Activated naive CD4-positive, alpha-beta T cell treated with anti-CD3 and anti-CD28 coated beads, Interleukin-2, amount 50 U/mL, for 16 hours (primary cell): ENCODE measurements around the gene SETD1A.
A peak's percentile ranks its signal among the peaks of the same experiment; 100 is the strongest.
"Not testable (repeated sequence)": the region's sequence is repeated elsewhere in the genome, so short reads cannot be mapped to it uniquely, and the experiment has no call there.

ENCODE experiments used
- DNase-seq: peaks from one replicate; pipeline ENCODE4 v3.0.0-alpha.2; 2020

Gene SETD1A

GRCh38 chr16:31001507-31002249 lies 44.1 kb downstream of the SETD1A start:
- DNase-seq, result no peak

- DNase-seq, result no peak
Measured at GRCh38 chr16:31002250-31002700, 44.7 kb downstream of the SETD1A start.

DNA sequence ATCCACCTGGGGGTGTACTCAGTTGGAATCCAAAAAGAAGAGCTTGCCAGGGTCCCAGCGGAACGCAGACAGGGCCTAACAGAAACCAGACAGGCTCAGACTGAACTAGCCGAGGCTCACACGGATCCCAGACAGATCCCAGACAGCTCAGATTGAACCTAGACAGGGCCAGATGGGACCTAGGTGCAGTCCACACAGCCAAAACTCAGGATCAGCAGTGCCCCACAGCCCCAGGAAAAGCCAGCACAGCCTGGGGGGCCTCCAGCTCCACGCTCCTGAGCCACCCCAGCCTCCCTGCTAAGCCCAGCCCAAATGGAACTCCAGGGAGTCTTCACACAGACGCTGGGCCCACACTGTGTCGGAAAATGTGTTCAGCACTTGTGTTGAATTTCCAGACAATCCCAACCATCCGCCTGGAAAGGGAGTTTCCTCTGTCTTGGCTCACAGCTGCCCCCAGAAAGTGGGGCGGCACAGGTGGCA lies 45.3 kb downstream of the SETD1A start:
- DNase-seq, result no peak

GRCh38 chr16:31003744-31004143 lies 46.2 kb downstream of the SETD1A start:
- no peak for DNase-seq

DNA sequence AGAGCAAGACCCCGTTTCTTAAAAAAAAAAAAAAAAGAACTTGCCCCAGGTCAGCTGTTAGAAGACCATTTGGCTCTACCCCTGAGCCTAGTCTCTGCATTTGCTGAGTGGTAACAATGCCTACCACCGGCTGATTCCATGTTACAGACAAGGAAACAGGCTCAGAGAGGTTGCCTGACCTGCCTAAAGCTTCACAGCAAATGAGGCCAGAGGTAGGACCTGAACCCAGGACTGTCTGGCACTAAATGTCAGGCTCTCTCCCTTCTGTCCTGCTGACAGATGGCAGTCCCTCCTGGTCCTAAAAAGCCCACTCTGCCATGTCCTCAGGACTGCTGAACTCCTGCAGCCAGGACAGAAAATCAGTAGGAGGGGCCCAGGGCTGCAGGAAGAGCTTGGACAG lies 47.1 kb downstream of the SETD1A start:
- no peak for DNase-seq

DNA sequence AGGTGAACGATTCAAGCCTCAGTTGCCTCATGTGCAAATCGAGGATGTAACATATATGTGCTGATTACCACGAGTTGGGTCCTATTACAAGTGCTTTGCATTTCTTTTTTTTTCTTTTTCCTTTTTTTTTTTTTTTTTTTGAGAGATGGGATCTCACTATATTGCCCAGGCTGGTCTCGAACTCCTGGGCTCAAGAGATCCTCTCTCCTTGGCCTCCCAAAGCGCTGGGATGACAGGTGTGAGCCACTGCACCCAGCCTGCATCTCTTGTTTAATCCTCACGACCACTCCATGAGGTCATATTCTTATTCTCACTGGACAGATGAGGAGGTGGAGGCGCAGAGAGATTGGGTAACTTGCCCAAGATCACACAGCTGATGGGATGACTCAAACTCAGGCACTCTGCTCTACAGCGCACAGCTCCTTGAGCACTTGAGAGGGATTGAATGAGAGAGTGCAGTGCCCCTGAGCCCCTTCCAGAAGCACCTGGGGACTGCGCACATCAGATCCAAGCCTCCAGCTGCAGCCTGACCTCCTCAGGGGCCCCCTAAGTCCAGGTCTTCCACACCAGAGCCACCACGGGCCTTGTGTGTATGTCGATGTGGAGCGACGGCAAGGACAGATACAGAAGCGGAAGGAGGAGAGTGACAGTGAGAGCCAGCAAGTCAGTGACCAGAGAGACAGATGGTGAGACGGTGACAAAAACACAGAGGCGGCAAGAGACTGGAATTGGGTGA lies 48.0 kb downstream of the SETD1A start:
- DNase-seq, result no peak

- no peak for DNase-seq
Measured at GRCh38 chr16:31006086-31006385, 48.5 kb downstream of the SETD1A start.

DNA sequence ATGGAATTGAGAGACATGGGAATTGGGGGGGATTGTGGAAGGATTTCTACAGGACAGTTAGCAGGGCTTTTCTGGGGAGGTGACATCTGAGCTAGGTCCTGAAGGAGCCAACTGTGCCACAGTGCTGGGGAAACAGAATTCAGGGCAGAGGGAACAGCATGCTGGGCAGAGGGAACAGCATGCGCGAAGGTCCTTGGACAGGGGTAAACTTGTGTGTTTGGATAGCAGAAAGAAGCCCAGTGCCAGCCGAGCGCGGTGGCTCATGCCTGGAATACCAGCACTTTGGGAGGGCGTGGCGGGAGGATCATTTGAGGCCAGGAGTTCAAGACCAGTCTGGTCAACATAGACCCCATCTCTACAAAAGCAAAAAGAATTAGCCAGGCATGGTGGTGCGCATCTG lies 49.0 kb downstream of the SETD1A start:
- DNase-seq, result no peak

GRCh38 chr16:31007684-31008083 lies 50.1 kb downstream of the SETD1A start:
- DNase-seq, result no peak

DNA sequence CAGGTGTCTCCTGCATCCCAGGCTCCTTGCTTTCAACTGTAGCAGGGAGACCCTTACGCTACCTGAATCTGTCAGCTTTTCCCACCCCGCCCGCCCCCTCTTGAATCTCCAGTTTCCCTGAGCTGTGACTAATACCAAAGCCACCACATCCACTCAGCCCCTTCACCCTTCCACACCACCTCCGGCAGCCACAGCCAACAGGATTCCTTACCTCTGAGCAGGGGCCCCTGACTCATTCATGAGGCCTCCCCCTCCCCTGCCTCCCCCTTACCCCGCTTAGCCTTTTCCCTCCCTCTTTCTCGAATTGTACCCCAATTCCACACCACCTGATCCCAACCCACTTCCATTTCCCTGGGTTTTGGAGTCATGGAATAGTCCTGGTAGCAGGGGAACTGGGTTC lies 50.6 kb downstream of the SETD1A start:
- DNase-seq, result no peak

GRCh38 chr16:31008551-31008950 lies 51.0 kb downstream of the SETD1A start:
- DNase-seq, result no peak

DNA sequence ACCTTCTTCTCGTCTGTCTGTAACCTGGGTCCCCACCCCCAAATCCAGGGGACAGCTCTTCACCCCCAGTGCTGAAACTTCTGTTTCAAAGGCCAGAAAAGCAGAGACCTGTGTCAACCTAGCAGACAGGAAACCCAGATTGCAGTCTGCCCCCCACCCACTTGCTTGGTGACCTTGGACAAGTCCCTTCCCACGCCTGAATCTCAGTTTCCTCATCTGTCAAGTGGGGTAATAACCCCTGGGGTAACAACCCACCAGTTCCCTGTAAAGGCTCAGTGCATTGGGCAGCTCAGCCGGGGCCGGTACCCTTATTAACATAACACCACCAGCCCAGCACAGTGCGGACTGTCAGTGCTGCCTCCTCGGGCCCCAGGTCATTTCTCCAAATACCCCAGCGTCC lies 51.6 kb downstream of the SETD1A start:
- DNase-seq, result no peak

DNA sequence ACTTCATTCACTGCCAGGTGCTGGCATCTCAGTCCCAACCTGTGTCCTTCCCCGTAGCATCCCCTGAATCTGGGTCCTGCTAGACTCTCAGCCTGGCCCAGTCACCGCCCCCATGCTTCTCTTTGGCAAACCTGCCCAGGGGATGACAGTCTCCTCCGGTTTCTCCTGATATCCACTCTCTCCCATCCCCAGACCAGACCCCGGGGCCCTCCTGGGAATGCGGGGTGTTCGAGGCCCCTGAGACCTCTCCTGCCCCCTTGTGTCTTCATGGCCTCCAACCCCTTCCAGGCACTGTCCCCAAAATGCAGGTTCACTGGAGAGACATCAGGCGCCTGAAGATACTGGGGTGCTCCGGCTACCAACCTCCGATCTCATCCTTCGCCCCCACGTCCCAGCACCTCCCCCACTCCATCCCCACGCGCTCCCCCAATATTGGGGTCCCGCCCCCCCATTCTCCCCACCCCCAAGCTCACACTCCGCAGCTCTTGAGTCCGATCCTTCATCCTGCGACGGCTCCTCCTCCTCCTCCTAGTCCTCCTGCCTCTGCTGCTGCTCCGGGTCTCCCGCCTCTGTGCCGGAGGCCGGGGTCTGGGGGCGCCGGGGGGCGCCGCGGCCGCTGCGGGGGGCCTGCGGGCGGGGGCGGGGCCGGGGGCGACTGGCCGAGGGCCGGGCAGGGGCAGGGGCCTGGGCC lies 52.5 kb downstream of the SETD1A start:
- DNase-seq, result no peak

DNA sequence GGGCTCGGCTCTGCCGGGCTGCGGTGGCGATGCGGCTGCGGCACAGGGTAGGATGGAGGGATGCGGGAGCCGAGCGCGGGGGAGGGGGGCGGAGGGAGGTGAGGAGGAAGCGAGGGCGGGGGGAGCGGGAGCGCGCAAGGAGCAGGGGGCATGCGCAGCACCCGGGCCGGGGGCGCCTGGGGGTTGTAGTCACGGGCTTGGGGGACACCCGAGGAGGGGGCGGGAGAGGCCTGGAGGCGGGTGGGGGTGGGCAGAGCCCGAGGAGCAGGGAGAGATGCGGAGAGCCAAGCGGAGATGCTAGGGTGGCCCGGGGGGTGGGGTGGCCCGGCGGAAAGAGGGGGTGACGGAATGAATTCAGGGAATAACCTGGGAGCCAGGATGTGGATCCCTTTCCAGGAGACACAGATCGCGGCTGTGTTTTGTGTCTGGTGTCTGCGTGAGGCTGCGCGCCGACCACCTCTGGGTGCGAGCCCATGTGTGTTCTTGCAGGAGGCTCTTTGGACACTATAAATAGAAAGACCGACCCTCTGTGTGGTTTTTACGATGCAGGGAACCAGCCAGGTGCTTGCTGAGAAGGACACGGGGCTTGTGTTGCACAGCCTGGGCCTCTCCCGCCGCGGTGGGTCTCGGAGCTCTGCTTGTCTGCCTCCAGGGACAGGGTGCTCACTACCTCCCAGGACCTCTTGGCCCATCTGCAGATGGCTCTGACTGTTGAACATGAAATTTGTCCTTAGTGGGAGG lies 53.2 kb downstream of the SETD1A start, which contains the start of gene STX1B:
STX1B (minus strand) TSS at position 54 of the 741 bp plus-strand sequence. CDS start 242 bp downstream, outside the sequence.
- peak; percentile 72 for DNase-seq

- DNase-seq, result not testable (repeated sequence)
Measured at GRCh38 chr16:31011815-31012214, 54.3 kb downstream of the SETD1A start.

DNA sequence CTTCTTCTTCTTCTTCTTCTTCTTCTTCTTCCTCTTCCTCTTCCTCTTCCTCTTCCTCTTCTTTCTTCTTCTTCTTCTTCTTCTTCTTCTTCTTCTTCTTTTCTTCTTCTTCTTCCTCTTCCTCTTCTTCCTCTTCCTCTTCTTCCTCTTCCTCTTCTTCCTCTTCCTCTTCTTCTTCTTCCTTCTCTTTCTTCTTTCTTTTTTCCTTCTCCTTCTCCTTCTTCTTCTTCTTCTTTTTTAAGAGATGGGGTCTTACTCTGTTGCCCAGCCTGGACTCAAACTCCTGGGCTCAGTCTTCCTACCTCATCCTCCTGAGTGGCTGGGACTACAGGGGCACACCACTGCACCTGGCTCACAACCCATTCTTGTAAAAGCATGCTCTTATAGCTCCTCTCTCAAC lies 55.7 kb downstream of the SETD1A start:
- DNase-seq, result not testable (repeated sequence)

DNA sequence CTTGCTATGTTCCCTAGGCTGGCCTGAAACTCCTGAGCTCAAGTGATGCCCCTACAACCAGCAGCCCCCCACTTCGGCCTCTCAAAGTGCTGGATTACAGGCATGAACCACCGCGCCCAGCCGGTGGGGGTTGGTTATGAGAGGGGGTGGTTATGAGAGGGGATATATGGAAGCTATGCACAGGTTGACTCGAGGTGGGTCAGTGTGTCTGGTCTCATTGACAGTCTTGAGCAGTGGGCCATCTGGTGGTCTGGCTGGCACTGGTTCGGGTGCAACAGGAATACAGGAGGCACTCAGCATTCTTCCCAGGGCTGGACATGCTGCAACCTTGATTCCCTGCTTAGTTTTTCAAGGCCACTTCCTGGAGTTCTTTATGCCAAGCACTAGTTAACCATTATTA lies 58.5 kb downstream of the SETD1A start:
- no peak for DNase-seq

- not testable (repeated sequence) for DNase-seq
Measured at GRCh38 chr16:31017756-31018155, 60.2 kb downstream of the SETD1A start.

DNA sequence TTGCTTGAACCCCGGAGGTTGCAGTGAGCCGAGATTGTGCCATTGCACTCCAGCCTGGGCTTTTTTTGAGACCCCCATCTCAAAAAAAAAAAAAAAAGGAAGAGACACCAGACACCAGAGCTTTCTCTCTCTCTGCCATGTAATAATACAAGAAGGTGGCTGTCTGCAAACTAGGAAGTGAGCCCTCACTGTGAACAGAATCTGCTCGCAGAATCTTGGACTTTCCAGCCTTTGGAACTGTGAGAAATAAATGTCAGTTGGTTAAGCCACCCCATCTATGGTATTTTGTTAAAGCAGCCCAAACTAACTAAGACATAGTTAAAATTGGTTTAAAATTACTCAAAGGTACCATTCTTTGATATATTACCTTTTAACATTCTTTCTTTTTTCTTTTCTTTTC lies 63.0 kb downstream of the SETD1A start:
- DNase-seq, result no peak

- DNase-seq, result no peak
Measured at GRCh38 chr16:31022544-31023251, 65.1 kb downstream of the SETD1A start.

DNA sequence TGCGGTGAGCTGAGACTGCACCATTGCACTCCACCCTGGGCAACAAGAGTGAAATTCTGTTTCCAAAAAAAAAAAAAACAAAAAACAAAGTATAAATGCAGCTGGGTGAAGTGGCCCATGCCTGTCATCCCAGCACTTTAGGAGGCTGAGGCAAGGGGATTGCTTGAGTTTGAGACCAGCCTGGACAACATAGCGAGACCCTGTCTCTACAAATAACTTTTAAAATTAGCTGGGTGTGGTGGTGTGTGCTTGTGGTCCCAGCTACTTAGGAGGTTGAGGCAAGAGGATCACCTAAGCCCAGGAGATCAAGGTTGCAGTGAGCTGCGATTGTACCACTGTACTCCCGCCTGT lies 65.7 kb downstream of the SETD1A start:
- no peak for DNase-seq

DNA sequence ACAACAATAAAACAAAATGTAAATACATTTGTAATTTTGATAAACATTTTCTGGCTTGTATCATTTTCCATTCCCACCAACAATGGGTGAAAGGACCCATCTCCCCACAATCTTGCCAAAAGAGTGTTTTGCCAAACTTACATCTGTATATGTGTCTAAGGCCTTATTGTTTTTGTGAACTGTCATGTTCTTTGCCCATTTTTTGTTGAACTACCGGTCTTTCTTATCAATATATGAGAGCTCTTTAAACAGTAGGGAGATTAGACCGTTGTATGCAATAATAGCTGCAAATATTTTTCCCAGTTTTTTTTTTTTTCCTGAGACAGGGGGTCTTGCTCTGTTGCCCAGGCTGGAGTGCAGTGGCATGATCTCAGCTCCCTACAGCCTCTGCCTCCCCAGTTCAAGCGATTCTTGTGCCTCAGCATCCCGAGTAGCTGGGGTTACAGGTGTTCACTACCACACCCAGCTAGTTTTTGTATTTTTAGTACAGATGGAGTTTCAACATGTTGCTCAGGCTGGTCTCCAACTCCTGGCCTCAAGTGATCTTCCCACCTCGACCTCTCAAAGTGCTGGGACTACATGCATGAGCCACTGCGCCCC lies 66.2 kb downstream of the SETD1A start:
- no peak for DNase-seq
